B cell (primary cell): Measurements from ENCODE around the gene MRPL18. TPM values are rescaled to one million over a fixed set of nuclear protein-coding genes. Genes with fewer than 3 reads are reported as not detected.

ENCODE experiments used
- ATAC-seq: fragments of 200-7000 bp; cut with Tn5 transposase; one replicate; pipeline ENCODE4 v1.10.0; 2021; ENCODE audit warnings: low read depth, mild to moderate bottlenecking, moderate number of reproducible peaks, moderate library complexity
- CTCF ChIA-PET: fragments of 350-600 bp; sonication (Branson Sonifier 250); formaldehyde crosslinking; loops from one replicate; lab custom pipeline; 2021; ENCODE audit warnings: antibody characterized with exemption, inconsistent platforms; lab: Charles Lee
- POLR2A ChIA-PET: fragments of 350-600 bp; sonication (Branson Sonifier 250); formaldehyde crosslinking; loops from one replicate; lab custom pipeline; 2021; ENCODE audit warnings: antibody characterized with exemption; lab: Charles Lee
- DNase-seq: peaks from one replicate; pipeline ENCODE4 v3.0.0; 2013
- H2AFZ ChIP-seq: 2 replicates; pipeline ENCODE4 v1.6.1; 2012; ENCODE audit warnings: mild to moderate bottlenecking, low read depth, low read length; ENCODE audit not compliant: insufficient read depth, poor library complexity, severe bottlenecking
- H3K27ac ChIP-seq, 2 donors: 1 replicate in 1 of 2; 2 replicates in 1 of 2; pipeline ENCODE4 v1.5.1; 2012 to 2013; ENCODE audit warnings: low read length in 2 of 2, mild to moderate bottlenecking in 2 of 2, moderate library complexity in 1 of 2
- H3K27me3 ChIP-seq, 4 experiments: fragments of 200-600 bp in 1 of 4; sonication (generic) in 1 of 4; replicated peaks in 1 of 4; 1 replicate in 2 of 4; 2 replicates in 2 of 4; pipeline versions ENCODE4 v1.6.1 to v1.7.0; 2013 to 2016; ENCODE audit warnings: low read length in 3 of 4, mild to moderate bottlenecking in 2 of 4, mixed read lengths in 1 of 4, moderate library complexity in 1 of 4; ENCODE audit not compliant: insufficient read depth in 4 of 4, control insufficient read depth in 3 of 4; ENCODE audit errors: control extremely low read depth in 1 of 4
- H3K36me3 ChIP-seq, 2 experiments: replicated peaks in 1 of 2; 1 replicate in 1 of 2; 2 replicates in 1 of 2; pipeline versions ENCODE4 v1.6.1 to v1.7.1; 2013; ENCODE audit warnings: low read length in 1 of 2; ENCODE audit not compliant: insufficient read depth in 2 of 2, control insufficient read depth in 1 of 2; ENCODE audit errors: control extremely low read depth in 1 of 2, extremely low read depth in 1 of 2
- H3K4me1 ChIP-seq, 2 donors: fragments of 200-600 bp in 1 of 2; sonication (generic) in 1 of 2; 1 replicate in 1 of 2; 2 replicates in 1 of 2; pipeline versions ENCODE4 v1.5.1 to v1.6.1; 2013 to 2017; ENCODE audit warnings: low read length in 2 of 2; ENCODE audit not compliant: control insufficient read depth in 2 of 2, insufficient read depth in 2 of 2
- H3K4me2 ChIP-seq: replicated peaks from 2 replicates; pipeline ENCODE3; 2012; ENCODE audit warnings: mild to moderate bottlenecking, low read depth, low read length; ENCODE audit not compliant: poor library complexity, severe bottlenecking
- H3K4me3 ChIP-seq, 5 experiments: fragments of 200-600 bp in 1 of 5; sonication (generic) in 1 of 5; 1 replicate in 3 of 5; 2 replicates in 2 of 5; pipeline versions ENCODE4 v1.5.1 to v1.7.0; 2011 to 2016; ENCODE audit warnings: low read length in 4 of 5, mild to moderate bottlenecking in 4 of 5, low read depth in 2 of 5, control low read depth in 1 of 5, moderate library complexity in 1 of 5; ENCODE audit not compliant: insufficient read depth in 1 of 5; ENCODE audit errors: control extremely low read depth in 1 of 5, extremely low read depth in 1 of 5
- H3K79me2 ChIP-seq: fragments of 200-600 bp; sonication (generic); one replicate; pipeline ENCODE4 v1.6.0; 2016; ENCODE audit warnings: low read length; ENCODE audit not compliant: control insufficient read depth, insufficient read depth
- H3K9ac ChIP-seq: fragments of 200-600 bp; sonication (generic); 2 replicates; pipeline ENCODE4 v1.6.1; 2017; ENCODE audit warnings: mild to moderate bottlenecking, low read length, moderate library complexity
- H3K9me3 ChIP-seq, 3 donors: one replicate each; pipeline versions ENCODE4 v1.6.1 to v1.7.1; 2013; ENCODE audit warnings: low read length in 2 of 3; ENCODE audit not compliant: control insufficient read depth in 2 of 3, insufficient read depth in 1 of 3; ENCODE audit errors: control extremely low read depth in 1 of 3
- H4K20me1 ChIP-seq: 2 replicates; pipeline ENCODE4 v1.6.0; 2012; ENCODE audit warnings: mild to moderate bottlenecking, low read length; ENCODE audit not compliant: insufficient read depth, control insufficient read depth, poor library complexity, severe bottlenecking
- H3K27ac Mint-ChIP-seq: one replicate; pipeline ENCODE4 v1.8.0; 2021; ENCODE audit warnings: mixed read lengths
- H3K27me3 Mint-ChIP-seq: one replicate; pipeline ENCODE4 v1.8.0; 2021; ENCODE audit warnings: mixed read lengths
- H3K4me1 Mint-ChIP-seq: one replicate; pipeline ENCODE4 v1.8.0; 2021; ENCODE audit warnings: mixed read lengths
- H3K4me3 Mint-ChIP-seq: one replicate; pipeline ENCODE4 v1.8.0; 2021; ENCODE audit warnings: mixed read lengths
- H3K9me3 Mint-ChIP-seq: one replicate; pipeline ENCODE4 v1.8.0; 2022; ENCODE audit warnings: mixed read lengths; ENCODE audit not compliant: insufficient read depth
- EZH2 ChIP-seq: IDR thresholded peaks from 2 replicates; pipeline ENCODE4 v1.6.1; 2012; ENCODE audit warnings: borderline replicate concordance, low read depth, mild to moderate bottlenecking, moderate library complexity, low read length; ENCODE audit not compliant: insufficient read depth, poor library complexity, severe bottlenecking
- WGBS: methylation state at CpG from one replicate; pipeline ENCODE4 v1.1.5; 2013; ENCODE audit warnings: missing lambda C conversion rate; ENCODE audit not compliant: insufficient coverage; 5-methylcytosine and 5-hydroxymethylcytosine counted together
- intact Hi-C: fragments of 100-400 bp; cut with micrococcal nuclease; formaldehyde crosslinking; loops from one replicate; pipeline ENCODE4 v1.10.0; 2022
- polyA plus RNA-seq: library from polyadenylated mRNA; depleted of rRNA; stranded (reverse); fragments of >200 nt; gene quantifications from 2 replicates; pipeline ENCODE4 v1.2.3, GENCODE V29; 2012
- total RNA-seq, 2 donors: library from RNA; stranded (reverse); fragments of 120-200 nt in 1 of 2; gene quantifications; 1 replicate in 1 of 2; 2 replicates in 1 of 2; pipeline versions ENCODE4 v1.2.3 to v1.2.4, GENCODE V29; 2013 to 2022
- TF ChIP-seq, protein P1 (sequence below): fragments of 200-600 bp; IDR thresholded peaks from one replicate; pipeline ENCODE4 v1.8.0; 2022; ENCODE audit warnings: antibody characterized with exemption, mild to moderate bottlenecking

The MRPL18 gene
- total and polyA plus RNA-seq, 2 donors (not counting 1 experiment from before 2014, with no cell fraction given) = 32.1 to 35.1 TPM

DNA sequence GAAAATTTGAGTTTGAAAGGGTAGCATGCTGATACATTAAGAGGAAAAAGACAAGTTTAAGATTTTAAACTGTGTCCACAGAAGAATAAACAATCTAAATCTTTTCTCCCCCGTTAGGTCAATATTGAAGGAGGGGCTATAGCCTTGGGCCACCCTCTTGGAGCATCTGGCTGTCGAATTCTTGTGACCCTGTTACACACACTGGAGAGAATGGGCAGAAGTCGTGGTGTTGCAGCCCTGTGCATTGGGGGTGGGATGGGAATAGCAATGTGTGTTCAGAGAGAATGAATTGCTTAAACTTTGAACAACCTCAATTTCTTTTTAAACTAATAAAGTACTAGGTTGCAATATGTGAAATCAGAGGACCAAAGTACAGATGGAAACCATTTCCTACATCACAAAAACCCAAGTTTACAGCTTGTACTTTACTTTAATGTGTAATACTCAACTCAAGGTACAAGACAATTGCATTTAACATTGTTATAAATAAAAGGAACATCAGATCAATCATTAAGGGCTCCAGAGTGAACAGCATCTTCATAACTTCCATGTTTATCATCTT is 11.6 kb upstream of the MRPL18 start:
- no peak for TF ChIP-seq EZH2
- peaks cover 8 to 79% of the 10 kb centered on the region in 2 experiments for H3K36me3 ChIP-seq
- POLR2A ChIA-PET = interaction anchor here (0.7 kb wide), 1 partner anchor 85 kb away, joined by 9 read pairs; no protein-coding TSS in a partner anchor
- ATAC-seq = no peak
- no peaks in the 10 kb centered on the region for H3K27me3 ChIP-seq
- no peaks in the 10 kb centered on the region for H3K9me3 ChIP-seq
- no peaks in the 10 kb centered on the region for H3K4me1 ChIP-seq
- H3K4me3 ChIP-seq = no peak overlapping the region
- no peak overlapping the region for H3K9ac ChIP-seq
- peaks cover 14% of the 10 kb centered on the region for H4K20me1 ChIP-seq
- Mint-ChIP-seq H3K4me1 (peaks cover 10% of the 10 kb centered on the region), H3K9me3 (no peaks in the 10 kb centered on the region), H3K4me3 (no peak overlapping the region), H3K27me3 (no peaks in the 10 kb centered on the region), H3K27ac (no peak overlapping the region)
- no peak overlapping the region for H3K27ac ChIP-seq
- CTCF ChIA-PET = no interaction called here
- intact Hi-C loops = no loop called here
- WGBS = no CpG with 5 or more reads among the region's 3 CpGs
- H2AFZ ChIP-seq = no peak overlapping the region
- no peak for DNase-seq
- no peak overlapping the region for H3K4me2 ChIP-seq
- no peaks in the 10 kb centered on the region for H3K79me2 ChIP-seq

DNA sequence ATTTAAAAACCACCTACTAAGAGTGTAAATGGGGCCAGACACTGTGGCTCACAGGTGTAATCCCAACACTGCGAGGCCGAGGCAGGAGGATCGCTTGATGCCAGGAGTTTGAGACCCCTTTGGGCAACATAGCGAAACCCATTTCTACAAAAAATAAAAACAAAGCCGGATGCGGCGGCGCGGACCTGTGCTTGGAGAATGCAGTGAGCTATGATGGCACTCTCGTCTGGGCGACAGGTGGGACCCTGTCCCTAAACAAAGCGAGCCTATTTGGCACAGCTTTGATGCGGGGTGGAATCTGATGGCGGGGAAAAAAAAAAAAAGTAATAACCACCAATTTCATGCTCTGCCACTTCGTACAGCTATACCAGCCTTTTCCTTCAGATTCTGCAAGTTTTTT is 2.0 kb upstream of the MRPL18 start:
- Histone ChIP-seq H3K36me3 (peaks cover 3 to 61% of the 10 kb centered on the region in 2 experiments), H4K20me1 (peaks cover 66% of the 10 kb centered on the region), H3K9ac (peak overlapping the region; percentile 79), H3K27me3 (no peaks in the 10 kb centered on the region), H3K4me3 (peak overlapping the region; percentile 70 to 98 (median 93)), H3K27ac (peak overlapping the region in 1 of 2 donors; percentile 70), H3K79me2 (peaks cover 72% of the 10 kb centered on the region), H3K9me3 (no peaks in the 10 kb centered on the region), H3K4me1 (peaks cover 30 to 32% of the 10 kb centered on the region in 2 donors), H3K4me2 (peak overlapping the region; percentile 81), H2AFZ (peak overlapping the region; percentile 80)
- peak overlapping the region; percentile 95 for H3K27ac Mint-ChIP-seq
- no peaks in the 10 kb centered on the region for H3K27me3 Mint-ChIP-seq
- intact Hi-C loops = no loop called here
- peaks cover 46% of the 10 kb centered on the region for H3K4me1 Mint-ChIP-seq
- DNase-seq (no peak), ATAC-seq (no peak)
- TF ChIP-seq, protein P1, sequence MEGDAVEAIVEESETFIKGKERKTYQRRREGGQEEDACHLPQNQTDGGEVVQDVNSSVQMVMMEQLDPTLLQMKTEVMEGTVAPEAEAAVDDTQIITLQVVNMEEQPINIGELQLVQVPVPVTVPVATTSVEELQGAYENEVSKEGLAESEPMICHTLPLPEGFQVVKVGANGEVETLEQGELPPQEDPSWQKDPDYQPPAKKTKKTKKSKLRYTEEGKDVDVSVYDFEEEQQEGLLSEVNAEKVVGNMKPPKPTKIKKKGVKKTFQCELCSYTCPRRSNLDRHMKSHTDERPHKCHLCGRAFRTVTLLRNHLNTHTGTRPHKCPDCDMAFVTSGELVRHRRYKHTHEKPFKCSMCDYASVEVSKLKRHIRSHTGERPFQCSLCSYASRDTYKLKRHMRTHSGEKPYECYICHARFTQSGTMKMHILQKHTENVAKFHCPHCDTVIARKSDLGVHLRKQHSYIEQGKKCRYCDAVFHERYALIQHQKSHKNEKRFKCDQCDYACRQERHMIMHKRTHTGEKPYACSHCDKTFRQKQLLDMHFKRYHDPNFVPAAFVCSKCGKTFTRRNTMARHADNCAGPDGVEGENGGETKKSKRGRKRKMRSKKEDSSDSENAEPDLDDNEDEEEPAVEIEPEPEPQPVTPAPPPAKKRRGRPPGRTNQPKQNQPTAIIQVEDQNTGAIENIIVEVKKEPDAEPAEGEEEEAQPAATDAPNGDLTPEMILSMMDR = no peak
- TF ChIP-seq EZH2 = no peak
- POLR2A ChIA-PET = interaction anchor here (0.6 to 3.0 kb wide), 2 partner anchors 27 to 718 kb away, joined by 4 to 28 read pairs; partner anchors contain the start of gene ACAT2
- WGBS = 51% methylated on average over 10 of the region's 15 CpGs
- CTCF ChIA-PET = no interaction called here
- peak overlapping the region; percentile 100 for H3K4me3 Mint-ChIP-seq
- no peaks in the 10 kb centered on the region for H3K9me3 Mint-ChIP-seq
